Raji (cell line): ENCODE data around the gene CST9.

ENCODE experiments used
- POLR2A ChIP-seq: IDR thresholded peaks from 2 replicates; pipeline ENCODE4 v1.6.1; 2011; ENCODE audit warnings: low read depth, low read length, control low read depth; ENCODE audit not compliant: insufficient read depth

CST9 gene

GRCh38 chr20:23640671-23641667, 35.3 kb upstream of the CST9 start:
- no peak for TF ChIP-seq POLR2A

DNA sequence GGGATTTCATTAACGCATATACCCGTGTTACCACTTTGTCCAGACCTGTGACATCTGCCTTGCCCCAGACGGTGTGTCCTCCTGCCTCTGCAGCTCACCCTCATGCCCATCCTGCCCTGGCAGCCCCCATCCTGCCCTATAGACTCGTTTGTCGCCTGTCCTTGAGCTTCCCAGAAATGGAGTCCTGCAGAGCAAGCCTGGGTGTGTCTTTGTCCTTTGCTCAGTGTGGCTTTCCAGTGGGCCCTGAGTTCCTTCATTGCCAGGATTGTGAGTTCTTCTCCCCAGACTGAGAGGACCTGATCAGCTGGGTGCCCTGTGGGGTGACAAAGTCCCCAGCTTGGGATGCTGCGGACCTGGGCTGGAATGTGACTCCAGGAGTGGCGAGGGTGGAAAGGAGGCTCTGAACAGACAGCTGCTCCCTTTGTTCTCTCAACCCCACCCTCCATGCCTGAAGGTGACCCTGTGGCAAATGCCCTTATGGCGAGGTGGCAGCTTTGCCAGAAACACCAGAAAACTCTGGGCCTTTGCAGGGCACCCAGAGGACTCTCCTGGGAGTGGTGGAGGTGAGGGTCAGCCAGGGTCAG, 34.4 kb upstream of the CST9 start:
- no peak for TF ChIP-seq POLR2A

- TF ChIP-seq POLR2A: no peak
Observed at GRCh38 chr20:23639490-23639958, 33.8 kb upstream of the CST9 start.

DNA sequence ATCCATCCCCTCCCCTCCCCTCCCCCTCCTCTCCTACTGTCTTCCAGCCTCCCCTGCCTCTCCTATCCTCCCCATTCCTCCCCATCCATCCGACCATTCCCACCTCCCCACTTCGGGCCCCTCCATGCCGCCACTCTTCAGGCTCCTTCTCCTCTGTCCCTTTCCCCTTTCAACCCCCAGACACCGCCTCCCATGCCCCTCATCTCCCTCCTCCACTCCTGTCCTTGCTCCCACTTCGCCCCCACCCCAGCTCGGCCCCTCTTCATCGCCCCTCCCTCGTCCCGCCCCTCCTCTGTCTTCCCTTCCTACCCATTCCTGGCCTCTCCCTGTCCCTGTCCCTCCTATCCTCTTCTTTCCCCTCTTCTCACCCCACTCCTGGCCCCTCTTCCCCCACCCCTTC, 32.6 kb upstream of the CST9 start:
- TF ChIP-seq POLR2A: no peak

DNA sequence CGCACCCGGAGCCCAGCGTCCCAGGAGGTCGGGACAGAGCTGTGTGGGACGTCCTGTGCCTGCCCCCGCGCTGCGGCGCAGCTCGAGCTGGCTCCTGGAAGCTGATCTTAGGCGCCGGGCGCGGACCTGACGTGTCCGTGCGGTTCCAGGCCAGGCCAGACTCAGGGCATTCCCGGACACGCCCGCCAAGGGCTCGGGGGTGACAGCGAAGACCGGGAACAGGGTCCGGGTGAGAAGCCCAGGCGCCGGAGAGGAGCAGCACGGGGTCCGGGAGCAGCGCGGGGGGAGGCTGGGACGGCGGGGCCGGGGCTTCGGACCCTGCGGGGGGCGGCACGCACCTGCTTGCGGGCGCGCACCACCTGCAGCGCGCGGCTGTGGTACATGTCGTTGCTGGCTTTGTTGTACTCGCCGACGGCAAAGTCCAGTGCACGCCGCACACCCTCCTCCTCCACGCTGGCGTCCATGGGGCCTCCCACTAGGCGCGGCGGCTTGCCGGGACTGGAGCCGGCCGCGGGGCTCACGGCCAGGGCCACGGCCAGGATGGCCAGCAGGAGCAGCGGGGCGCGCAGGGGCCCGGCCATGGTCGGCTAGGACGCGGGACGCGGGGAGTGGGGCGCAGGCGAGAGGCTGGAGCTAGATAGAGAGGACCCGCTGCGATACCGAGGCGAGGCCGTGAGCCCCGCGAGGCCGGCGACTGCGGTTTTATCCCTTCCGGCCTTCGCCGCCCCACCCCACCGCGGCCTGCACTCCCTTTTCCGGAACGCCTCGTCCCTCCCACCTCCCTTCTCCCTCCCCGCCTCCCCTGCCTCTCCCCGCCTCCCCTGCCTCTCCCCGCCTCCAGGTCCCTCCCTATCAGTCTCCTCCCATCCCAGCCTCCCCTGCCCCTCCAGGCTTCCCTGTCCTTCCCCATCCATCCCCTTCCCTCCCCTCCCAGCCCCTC, 31.8 kb upstream of the CST9 start, which contains the start of gene CST3:
Gene CST3, minus strand, starts transcription at position 674 of the 940 bp plus-strand sequence. Its CDS starts 93 bp downstream, at position 581.
- TF ChIP-seq POLR2A: no peak

DNA sequence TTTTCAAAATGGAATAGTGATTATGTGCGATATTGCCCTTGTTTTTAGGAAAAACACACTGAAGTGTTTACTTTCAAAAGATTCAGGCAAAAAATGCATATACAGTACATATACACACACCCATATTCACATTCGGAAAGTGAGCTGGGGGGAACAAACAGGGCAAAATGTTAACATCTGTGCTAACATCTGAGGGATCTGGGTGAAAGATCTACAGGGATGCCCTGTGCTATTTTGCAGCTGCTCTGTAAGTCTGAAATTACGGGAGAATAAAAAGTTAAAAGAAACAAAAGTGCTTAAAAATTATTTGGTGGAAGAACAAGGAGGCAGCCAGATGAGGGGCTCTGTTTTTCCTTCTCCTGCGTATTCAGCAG, 31.2 kb upstream of the CST9 start:
- no peak for TF ChIP-seq POLR2A

GRCh38 chr20:23636182-23636907, 30.6 kb upstream of the CST9 start:
- TF ChIP-seq POLR2A: no peak

GRCh38 chr20:23634985-23635767, 29.5 kb upstream of the CST9 start:
- TF ChIP-seq POLR2A: no peak

GRCh38 chr20:23634044-23634801, 28.5 kb upstream of the CST9 start:
- TF ChIP-seq POLR2A: no peak

DNA sequence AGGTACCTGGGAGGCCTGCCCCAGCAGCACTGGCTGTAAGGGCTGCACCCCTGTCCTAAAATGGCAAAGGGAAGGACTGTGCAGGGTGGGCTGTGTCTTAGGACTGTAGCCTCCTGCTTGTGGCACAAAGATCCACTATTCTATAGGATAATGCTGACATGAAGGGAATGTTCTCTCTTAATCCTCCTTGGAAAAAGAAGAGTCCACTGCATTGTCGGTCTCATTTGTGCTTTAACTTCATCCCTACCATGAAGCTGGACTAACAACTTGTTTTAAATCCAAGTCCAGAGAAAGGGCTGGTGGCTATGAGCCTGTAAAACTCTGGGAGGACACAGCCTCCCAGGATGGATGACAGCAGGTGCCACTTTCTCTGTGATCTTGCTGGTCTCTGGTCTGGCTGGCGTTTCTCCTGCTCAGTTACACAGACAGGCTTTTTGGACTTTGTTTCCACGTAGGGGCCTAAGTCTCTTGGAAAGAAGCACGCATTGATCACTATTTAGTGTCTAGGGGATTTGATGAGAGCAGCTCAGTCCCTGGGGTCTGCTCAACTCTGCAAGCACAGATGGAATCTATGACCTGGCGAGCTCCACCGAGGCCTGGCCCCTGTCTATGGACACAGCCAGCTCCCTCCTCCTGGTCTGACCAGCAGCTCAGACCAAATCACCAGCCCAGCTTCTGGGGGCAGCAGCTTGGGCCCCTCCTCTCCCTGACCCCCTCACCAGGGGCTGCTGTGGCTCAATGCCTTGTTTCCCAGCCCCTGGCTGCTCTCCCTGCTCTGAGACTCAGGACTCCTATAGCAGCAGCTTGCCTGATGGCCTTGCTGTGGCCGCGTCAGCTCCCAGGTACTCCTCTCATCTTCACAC, 27.2 kb upstream of the CST9 start:
- TF ChIP-seq POLR2A: no peak

- no peak for TF ChIP-seq POLR2A
Observed at GRCh38 chr20:23631981-23632710, 26.4 kb upstream of the CST9 start.

GRCh38 chr20:23631226-23631822, 25.6 kb upstream of the CST9 start:
- TF ChIP-seq POLR2A: no peak
